Type B pancreatic cell (in vitro differentiated cells): ENCODE results near the gene CCDC112. TPM values are rescaled to one million over a fixed set of nuclear protein-coding genes. Genes with fewer than 3 reads are reported as not detected.

Source experiments
- DNase-seq: peaks from one replicate; pipeline ENCODE4 v3.0.0; 2021; ENCODE audit warnings: mixed read lengths; ENCODE audit not compliant: unreplicated experiment; ENCODE audit errors: extremely low spot score
- H3K27ac Mint-ChIP-seq: 2 replicates; pipeline ENCODE4 v1.8.0; 2021; ENCODE audit warnings: mild to moderate bottlenecking, mixed read lengths
- H3K27me3 Mint-ChIP-seq: 2 replicates; pipeline ENCODE4 v1.8.0; 2021; ENCODE audit warnings: mixed read lengths
- H3K36me3 Mint-ChIP-seq: 2 replicates; pipeline ENCODE4 v1.8.0; 2021; ENCODE audit warnings: mixed read lengths
- H3K4me1 Mint-ChIP-seq: one replicate; pipeline ENCODE4 v1.8.0; 2021; ENCODE audit warnings: mixed read lengths; ENCODE audit not compliant: unreplicated experiment
- H3K4me3 Mint-ChIP-seq: 2 replicates; pipeline ENCODE4 v1.8.0; 2021; ENCODE audit warnings: mild to moderate bottlenecking, mixed read lengths
- H3K9me3 Mint-ChIP-seq: 2 replicates; pipeline ENCODE4 v1.8.0; 2021; ENCODE audit warnings: mixed read lengths
- total RNA-seq: library from RNA; stranded (reverse); gene quantifications from 2 replicates; pipeline ENCODE4 v1.2.1, GENCODE V29; 2021; ENCODE audit warnings: low replicate concordance
- TF ChIP-seq, protein P1 (sequence below): fragments of 200-600 bp; sonication (generic); conservative IDR thresholded peaks from 2 replicates; pipeline ENCODE4 v1.5.0; 2021; ENCODE audit warnings: antibody characterized with exemption, mild to moderate bottlenecking

CCDC112 gene
- total RNA-seq, 1 donor from 2014 or later = 7.2 TPM

GRCh38 chr5:115317320-115317719, 20.9 kb upstream of the CCDC112 start:
- no peaks in the 10 kb centered on the region for H3K36me3 Mint-ChIP-seq
- TF ChIP-seq, protein P1, sequence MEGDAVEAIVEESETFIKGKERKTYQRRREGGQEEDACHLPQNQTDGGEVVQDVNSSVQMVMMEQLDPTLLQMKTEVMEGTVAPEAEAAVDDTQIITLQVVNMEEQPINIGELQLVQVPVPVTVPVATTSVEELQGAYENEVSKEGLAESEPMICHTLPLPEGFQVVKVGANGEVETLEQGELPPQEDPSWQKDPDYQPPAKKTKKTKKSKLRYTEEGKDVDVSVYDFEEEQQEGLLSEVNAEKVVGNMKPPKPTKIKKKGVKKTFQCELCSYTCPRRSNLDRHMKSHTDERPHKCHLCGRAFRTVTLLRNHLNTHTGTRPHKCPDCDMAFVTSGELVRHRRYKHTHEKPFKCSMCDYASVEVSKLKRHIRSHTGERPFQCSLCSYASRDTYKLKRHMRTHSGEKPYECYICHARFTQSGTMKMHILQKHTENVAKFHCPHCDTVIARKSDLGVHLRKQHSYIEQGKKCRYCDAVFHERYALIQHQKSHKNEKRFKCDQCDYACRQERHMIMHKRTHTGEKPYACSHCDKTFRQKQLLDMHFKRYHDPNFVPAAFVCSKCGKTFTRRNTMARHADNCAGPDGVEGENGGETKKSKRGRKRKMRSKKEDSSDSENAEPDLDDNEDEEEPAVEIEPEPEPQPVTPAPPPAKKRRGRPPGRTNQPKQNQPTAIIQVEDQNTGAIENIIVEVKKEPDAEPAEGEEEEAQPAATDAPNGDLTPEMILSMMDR = no peak
- peaks cover 5% of the 10 kb centered on the region for H3K27me3 Mint-ChIP-seq
- no peak overlapping the region for H3K27ac Mint-ChIP-seq
- no peaks in the 10 kb centered on the region for H3K9me3 Mint-ChIP-seq
- H3K4me1 Mint-ChIP-seq = no peaks in the 10 kb centered on the region
- no peak overlapping the region for H3K4me3 Mint-ChIP-seq
- DNase-seq = no peak

DNA sequence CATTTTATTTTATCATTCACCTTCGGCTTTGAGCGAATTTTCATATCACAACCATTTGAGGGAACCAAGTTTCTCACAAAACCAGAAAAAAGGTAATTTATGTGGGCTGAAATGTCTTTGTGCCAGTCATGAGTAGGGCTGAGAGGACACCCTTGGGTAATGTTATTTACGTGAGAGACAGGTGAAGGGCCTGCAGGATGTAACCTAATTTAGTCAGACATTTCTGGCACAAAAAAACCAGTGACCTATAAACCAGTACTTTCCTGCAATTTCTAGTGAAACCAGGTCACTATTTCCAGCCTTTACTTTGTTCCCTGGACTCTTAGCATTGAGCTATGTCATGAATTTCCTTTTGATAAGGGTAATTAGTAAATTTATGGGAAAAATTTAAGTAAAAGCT, 17.2 kb upstream of the CCDC112 start:
- H3K4me1 Mint-ChIP-seq = no peaks in the 10 kb centered on the region
- DNase-seq = no peak
- peaks cover 11% of the 10 kb centered on the region for H3K27me3 Mint-ChIP-seq
- no peaks in the 10 kb centered on the region for H3K36me3 Mint-ChIP-seq
- H3K27ac Mint-ChIP-seq = no peak overlapping the region
- H3K4me3 Mint-ChIP-seq = no peak overlapping the region
- H3K9me3 Mint-ChIP-seq = no peaks in the 10 kb centered on the region
- TF ChIP-seq, protein P1 = no peak

GRCh38 chr5:115313052-115313451, 16.6 kb upstream of the CCDC112 start:
- no peak for DNase-seq
- Mint-ChIP-seq H3K27ac (no peak overlapping the region), H3K4me3 (no peak overlapping the region), H3K27me3 (peaks cover 16% of the 10 kb centered on the region), H3K4me1 (no peaks in the 10 kb centered on the region), H3K36me3 (no peaks in the 10 kb centered on the region), H3K9me3 (no peaks in the 10 kb centered on the region)
- TF ChIP-seq, protein P1 = no peak

- no peak for DNase-seq
- H3K27ac Mint-ChIP-seq = no peak overlapping the region
- no peaks in the 10 kb centered on the region for H3K9me3 Mint-ChIP-seq
- H3K36me3 Mint-ChIP-seq = no peaks in the 10 kb centered on the region
- peaks cover 16% of the 10 kb centered on the region for H3K27me3 Mint-ChIP-seq
- TF ChIP-seq, protein P1 = peak; percentile 87
- no peak overlapping the region for H3K4me3 Mint-ChIP-seq
- H3K4me1 Mint-ChIP-seq = no peaks in the 10 kb centered on the region
Observed at GRCh38 chr5:115309751-115310370, 13.4 kb upstream of the CCDC112 start.

- Mint-ChIP-seq H3K4me3 (no peak overlapping the region), H3K27ac (no peak overlapping the region), H3K27me3 (peaks cover 18% of the 10 kb centered on the region), H3K9me3 (no peaks in the 10 kb centered on the region), H3K4me1 (no peaks in the 10 kb centered on the region), H3K36me3 (no peaks in the 10 kb centered on the region)
- no peak for DNase-seq
- TF ChIP-seq, protein P1 = no peak
Observed at GRCh38 chr5:115308815-115309214, 12.4 kb upstream of the CCDC112 start.
